Measurements from ENCODE around the gene ELMO1.

ELMO1 gene

GRCh38 chr7:37295401-37295800 is 153.3 kb downstream of the ELMO1 start:
- no peak for DNase-seq

DNA sequence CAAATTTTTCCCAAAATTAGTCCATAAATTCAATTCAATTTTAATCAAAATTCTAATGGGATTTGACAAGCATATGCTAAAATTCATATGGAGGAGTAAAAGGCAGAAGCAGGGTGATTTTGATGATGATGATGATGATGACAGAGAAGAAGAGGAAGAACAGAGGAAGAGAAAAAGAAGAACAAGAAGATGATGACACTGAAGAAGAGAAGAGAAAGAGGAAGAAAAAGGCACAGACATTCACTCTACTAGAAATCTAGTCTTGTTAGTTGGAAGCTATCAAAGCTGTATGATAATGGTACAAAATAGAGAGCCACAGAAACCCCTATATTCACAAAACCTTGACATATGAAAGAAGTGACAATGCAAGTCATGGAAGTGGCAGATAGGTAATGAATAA is 157.9 kb downstream of the ELMO1 start:
- DNase-seq: no peak

- DNase-seq: no peak
Observed at GRCh38 chr7:37289781-37290180, 158.9 kb downstream of the ELMO1 start.

DNA sequence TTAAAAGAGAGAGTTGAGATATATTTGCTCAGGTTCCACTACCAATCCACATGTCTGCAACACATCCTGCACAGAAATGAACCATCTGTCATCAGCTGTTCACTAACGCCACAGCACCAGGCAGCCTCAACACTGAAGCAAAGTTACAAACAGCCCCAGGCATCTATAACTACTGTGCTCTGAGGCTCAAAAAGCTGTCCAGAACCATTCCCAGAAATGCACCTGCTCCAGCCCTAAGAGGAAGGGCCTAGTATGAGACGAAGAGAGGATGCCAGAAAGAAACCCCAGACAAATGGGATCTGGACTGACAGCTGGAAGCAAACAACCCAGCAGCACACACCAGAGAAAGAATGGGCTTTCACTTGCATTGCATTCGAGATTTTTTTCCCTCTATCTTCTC is 159.3 kb downstream of the ELMO1 start:
- peak; percentile 38 for DNase-seq

- peak; percentile 78 for DNase-seq
Observed at GRCh38 chr7:37287131-37287855, 161.4 kb downstream of the ELMO1 start.

DNA sequence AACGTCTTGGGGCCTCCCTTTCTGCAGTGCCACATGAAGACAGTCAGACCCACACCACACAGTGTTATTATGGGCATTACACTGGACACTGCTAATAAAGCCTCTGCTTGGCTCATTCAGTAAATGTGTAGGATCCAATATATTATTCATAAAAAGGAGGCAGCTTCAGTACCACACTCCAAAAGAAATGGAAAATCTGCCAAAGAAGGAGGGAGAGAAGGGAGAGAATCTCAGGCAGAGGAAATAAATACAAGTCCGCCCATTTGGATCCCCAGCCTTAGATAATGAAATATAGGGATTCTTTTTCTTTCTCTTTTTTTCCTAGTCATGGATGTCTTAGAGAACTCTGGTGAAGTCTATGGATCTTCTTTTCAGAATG is 162.2 kb downstream of the ELMO1 start:
- no peak for DNase-seq

DNA sequence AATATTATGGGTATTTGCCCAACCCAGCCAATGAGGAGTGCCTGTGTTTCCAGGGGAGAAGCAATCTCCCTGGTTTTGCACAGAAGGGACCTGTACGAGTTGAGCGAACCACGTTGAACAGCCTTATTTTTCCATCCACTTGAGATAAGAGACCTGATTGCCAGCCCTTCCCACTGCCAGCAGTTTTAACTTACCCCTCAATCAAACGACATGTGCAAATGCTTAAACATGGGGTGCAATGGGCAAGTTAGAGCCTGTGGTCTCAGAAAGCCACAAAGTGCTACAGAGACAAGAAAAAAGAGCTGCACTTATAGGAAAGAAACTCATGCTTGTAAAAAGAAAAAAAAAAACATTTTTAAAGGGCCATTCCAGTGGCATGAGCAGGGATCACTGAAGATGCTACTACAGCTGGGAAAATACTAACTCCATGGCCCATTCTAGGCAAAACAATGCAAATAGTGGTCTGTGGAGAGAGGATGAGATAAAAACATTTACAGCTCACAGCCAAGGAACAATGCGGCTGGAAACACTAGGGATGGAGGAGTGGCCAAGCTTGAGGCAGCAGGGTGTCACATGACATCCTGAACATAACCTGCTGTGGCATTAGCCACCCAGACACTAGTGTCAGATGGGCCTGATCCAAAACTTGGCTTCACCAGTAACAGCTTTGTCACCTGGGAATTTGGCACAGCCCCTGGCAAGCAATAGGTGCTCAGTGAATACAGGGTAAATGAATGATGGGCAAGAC is 162.8 kb downstream of the ELMO1 start:
- DNase-seq: peak; percentile 16

GRCh38 chr7:37284805-37285231 is 163.8 kb downstream of the ELMO1 start:
- DNase-seq: peak; percentile 61

DNA sequence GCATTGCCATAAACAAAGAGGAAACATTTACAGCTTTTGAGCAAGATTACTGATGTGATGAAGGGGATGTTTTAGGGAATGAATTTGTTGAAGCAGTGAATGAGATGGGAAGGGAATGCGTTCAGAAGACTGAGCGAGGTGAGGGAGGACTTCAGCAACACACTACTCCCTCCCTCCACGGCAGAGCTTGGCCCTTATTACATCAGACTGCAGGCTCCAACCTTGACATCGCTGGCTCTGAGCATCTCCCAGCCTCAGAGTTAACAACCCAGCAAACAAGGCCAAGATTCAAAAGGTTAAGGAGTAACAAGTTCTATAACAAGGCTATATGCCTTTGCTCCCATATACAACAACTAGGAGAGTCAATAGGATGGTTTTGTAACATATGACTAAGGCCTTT is 164.4 kb downstream of the ELMO1 start:
- no peak for DNase-seq

DNA sequence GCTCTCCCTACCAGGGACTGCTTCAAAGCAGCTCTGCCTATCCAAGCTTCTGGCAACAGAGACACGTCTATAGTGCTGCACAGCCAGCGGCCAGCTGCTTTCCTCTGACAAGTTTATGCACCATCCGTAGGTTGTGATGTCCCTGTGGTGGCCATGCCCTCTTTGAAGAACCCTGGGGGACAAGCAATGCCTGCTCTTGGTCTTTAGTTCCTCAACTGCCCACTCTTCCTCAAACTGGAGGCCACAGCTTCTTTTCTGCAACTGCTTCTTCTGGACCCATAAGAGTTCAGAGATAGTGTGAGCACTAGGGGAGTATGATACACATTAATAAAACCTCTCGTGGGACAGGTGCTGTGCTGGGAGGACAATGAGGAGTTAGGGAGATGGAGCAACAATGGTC is 164.9 kb downstream of the ELMO1 start:
- DNase-seq: no peak

DNA sequence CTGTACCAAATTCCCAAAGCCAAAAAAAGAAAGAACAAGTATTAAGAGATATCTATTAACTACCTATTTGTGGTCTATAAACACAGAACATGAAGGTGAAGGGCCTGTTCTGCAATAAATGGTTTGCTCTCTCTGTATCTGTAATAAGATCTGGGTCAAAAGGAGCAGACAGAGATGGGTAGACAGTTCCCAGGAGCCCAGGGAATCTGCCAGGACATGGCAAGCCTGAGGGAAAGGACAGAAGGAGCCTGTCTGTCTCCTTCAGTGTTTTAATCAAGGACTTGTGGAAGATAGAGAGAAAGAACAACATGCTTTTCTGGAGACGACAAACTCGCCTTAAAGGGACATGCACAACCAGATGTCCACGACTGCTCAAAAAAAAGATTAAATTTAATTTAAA is 165.7 kb downstream of the ELMO1 start:
- no peak for DNase-seq

DNA sequence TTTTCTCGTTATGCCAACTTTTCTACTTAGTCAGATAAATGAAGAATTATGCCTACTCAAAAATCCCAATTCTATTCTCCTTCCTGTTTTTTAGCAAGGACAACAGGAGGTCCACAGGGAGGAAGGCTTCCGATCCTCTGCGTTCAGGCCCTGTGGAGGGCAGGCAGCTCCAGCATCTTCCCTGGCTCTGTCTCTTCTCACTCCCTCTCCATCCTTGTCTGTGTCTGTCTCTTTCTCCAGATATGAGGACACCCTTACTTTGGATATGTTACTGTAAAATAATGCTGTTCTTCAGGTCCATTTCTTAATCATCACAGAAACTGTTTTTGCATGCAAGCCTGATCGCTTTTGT is 166.6 kb downstream of the ELMO1 start:
- DNase-seq: no peak

DNA sequence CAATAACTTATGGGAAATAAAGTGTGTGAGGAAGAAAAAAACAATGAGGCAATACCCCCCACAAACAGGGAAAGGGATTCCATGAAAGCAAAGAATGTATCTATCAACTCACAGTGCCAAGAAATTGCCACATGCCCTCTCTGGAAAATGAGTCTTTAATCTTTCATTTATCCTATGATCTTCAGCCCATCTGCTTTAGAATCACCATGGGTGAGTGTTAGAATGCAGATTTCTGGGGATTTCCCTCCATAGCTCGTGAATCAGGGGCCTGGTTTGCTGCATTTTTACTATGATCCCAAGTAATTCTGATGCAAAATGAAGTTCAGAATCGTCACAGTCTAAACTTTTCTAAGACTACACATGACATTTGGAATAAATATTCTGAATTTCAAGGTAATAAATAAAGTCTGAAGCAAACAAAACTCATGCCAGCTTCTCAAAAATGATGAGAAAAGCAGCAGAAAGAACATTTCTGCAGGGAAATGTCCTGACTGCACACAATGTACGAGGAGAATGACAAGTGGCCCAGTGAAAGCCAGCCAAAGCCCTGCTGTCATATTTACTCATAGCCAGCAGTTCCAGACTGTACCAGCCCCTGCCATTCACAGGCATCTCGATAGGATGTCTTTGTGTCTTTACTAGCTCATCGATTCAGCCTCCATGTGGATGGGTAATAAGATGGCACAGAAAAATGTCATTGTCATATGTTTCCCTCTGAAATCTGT is 167.1 kb downstream of the ELMO1 start:
- DNase-seq: no peak

DNA sequence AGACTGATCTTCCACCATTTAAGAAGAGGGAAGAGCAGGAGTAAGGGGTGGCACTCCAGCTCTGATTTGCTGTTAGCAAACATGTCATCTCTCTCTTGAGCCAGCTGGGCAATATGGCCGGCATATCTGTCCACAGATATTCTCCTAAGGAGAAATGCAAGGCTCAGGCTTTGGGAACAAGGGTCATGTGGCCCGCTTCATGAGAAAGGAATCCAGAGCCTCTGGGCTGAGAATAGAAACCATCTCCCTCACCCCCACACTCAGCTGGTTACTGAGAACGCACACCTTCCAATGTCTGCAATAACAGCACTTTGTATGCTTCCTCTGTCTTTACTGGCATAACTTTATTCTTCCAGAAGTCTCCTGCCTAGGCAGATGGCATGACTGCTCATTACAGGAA is 171.2 kb downstream of the ELMO1 start:
- no peak for DNase-seq

DNA sequence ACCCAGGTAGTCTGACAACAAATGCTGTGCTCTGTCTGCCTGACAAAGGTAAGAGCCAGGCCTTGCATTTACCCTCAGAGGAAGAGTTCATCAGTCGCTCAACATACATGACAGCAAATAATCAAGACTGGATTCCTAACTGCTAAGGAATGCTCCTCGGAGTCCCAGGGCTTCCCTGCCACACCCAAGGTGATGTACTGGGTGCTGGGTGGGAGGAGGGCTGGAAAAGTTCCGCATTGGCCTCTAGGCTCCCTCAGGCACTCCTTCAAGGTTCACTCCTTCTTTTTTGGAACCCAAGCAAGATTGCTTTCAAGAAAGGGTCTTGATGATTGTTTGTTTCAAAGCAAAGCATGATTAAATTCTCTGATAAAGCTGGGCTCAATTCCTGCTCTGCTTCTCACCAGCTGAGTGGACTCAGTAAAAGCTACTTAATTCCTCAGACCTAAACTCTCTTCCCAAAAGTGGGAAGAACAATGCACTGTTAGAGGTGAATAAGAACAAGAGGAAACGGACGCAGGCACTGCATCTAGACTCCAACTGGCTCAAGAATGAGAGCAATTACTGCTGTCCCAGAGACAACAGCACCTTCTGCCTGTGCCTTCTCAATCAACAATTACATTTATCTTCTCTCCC is 173.5 kb downstream of the ELMO1 start:
- DNase-seq: no peak

GRCh38 chr7:37273891-37274290 is 174.8 kb downstream of the ELMO1 start:
- no peak for DNase-seq

DNA sequence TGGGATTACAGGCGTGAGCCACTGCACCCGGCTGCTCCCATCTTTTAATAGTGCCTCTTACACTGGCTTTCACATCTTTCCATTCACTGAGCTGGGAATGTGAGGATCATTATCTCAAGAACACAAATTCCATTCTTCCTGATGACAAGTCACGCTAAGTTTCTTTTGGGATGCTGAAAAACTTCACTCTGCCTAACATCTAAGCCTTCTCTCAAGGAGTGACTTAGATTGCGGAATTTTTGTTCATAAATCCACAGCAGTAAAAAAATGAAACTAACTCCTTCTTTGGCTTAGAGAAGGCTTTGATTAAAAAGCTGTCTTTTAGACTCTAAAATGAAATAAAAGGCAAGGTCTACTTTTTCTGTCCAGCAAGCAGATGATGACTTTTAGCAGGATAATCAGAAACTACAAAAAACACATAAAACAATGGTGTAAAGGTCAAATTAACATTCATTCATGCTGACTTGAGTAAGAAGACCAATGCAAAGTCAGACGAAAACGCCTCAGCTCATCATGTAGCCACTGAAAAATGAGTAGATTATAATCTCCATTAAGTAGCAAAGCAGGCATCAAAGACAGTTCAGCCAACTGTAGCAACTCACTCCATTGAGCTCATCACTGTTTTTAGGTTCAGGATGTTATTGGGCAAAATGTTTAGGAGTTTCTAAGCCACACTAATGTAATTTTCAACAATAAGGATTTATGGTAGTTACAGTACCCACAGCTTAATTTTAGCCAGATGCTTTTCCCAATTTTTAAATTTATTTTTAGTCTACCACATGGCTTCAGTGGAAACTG is 178.8 kb downstream of the ELMO1 start:
- DNase-seq: no peak

DNA sequence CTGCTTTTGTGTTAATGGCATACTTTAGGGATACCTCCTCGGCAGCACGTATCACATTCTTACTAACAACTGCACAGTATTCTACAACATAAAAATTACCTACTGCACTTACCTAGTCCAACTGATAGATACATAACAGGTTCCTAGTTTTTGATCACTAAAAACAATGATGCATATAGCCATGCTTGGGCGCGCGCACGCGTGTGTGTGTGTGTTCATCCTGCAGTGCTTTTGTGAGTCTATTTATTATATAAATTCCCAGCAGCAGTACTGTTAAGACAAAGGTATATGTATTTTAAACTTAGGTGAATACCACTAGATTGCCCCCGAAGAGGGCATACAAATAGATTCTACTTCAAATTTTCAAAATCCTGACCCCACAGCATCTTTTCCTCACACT is 181.4 kb downstream of the ELMO1 start:
- no peak for DNase-seq

- no peak for DNase-seq
Observed at GRCh38 chr7:37265876-37266275, 182.8 kb downstream of the ELMO1 start.

DNA sequence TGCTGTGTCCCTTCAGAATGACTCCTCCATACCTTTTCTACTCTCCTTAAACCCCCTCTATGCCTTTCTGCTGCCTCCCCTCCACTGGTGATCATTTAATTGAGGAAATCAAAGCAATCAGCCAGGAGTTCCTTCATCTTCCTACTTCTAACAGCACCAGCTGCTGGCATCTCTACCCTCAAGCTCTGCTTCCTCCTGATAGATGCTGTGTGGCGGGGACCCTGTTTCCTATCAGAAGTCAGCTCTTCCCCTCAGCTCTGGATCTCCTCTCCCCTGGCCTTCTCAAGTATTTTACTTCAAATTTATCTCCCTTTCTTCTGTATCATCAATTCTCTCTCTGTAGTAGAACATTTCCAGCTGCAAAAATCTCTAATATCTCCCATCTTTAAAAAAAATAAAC is 183.7 kb downstream of the ELMO1 start:
- DNase-seq: no peak

GRCh38 chr7:37262181-37262580 is 186.5 kb downstream of the ELMO1 start:
- no peak for DNase-seq

DNA sequence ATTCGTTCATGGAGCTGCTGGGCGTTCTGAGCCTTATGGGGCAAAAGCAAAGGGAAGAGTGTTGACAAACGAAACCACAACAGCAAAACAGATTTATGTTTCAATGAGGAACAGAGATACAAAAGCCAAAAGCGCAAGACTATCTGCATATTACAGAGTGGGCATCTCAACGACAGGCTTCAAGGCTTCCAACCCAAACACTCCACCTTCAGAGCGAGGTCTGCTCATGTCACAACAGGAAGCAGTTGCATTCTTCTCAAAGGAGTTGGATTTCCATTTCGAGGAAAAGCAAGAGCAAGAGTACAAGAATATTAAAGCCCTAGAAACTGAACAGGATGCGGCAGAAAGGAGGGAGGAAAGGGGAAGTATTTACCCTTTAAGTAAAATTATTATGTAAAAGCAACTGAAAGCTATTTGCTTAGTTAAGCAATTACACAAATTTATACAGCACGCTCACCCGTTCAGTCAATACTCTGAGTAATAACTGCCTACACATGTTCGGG is 189.3 kb downstream of the ELMO1 start:
- DNase-seq: peak; percentile 12

DNA sequence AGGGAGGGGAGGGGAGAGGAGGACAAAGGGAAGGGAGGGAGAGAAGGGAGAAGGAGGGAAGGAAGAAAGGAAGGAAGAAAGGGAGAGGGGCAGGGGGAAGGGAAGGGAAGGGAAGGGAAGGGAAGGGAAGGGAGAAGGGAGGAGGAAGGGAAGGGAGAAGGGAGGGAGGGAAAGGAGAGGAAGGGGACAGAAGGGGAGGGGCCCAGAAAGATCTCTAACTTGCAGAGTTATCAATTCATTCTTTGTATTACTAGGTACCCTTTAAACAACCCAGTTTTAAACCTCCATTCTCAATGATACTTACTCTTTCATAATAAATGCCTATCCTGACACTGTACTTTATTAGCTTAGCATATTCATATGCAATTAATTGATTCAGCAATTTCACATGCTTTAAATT is 192.0 kb downstream of the ELMO1 start:
- no peak for DNase-seq

Measured in NCI-H69 (cell line).